Body of pancreas (tissue), 4 donors: ENCODE results near the gene MRPS27. TPM values are rescaled to one million over a fixed set of nuclear protein-coding genes. Genes with fewer than 3 reads are reported as not detected.

Experiments
- ATAC-seq: fragments of 150-250 bp; one replicate; pipeline ENCODE4 v1.9.1; 2016
- DNase-seq, 4 donors: peaks; one replicate each; pipeline ENCODE4 v3.0.0-alpha.2; 2019
- H3K27ac ChIP-seq, 4 donors: fragments of 200-600 bp; sonication (generic); 1 replicate in 3 of 4; 2 replicates in 1 of 4; pipeline versions ENCODE4 v1.5.1 to v1.6.1; 2016 to 2019; ENCODE audit warnings: mild to moderate bottlenecking in 1 of 4, mixed read lengths in 1 of 4, moderate library complexity in 1 of 4
- H3K27me3 ChIP-seq, 2 donors: fragments of 200-600 bp; sonication (generic); one replicate each; pipeline ENCODE4 v1.6.0; 2016; ENCODE audit warnings: mild to moderate bottlenecking in 1 of 2
- H3K36me3 ChIP-seq, 2 donors: fragments of 200-600 bp; sonication (generic); replicated peaks in 1 of 2; 2 replicates each; pipeline ENCODE4 v1.5.1; 2016; ENCODE audit warnings: low read depth in 2 of 2; ENCODE audit not compliant: insufficient read depth in 1 of 2
- H3K4me1 ChIP-seq: fragments of 200-600 bp; sonication (generic); one replicate; pipeline ENCODE4 v1.6.0; 2016
- H3K4me3 ChIP-seq, 2 donors: fragments of 200-600 bp; sonication (generic); 1 replicate in 1 of 2; 2 replicates in 1 of 2; pipeline ENCODE4 v1.5.1; 2016 to 2019
- H3K9me3 ChIP-seq, 3 donors: fragments of 200-600 bp; sonication (generic); 1 replicate in 2 of 3; 2 replicates in 1 of 3; pipeline ENCODE4 v1.5.1; 2016
- CTCF ChIP-seq, 7 experiments: fragments of 450-650 bp in 4 of 7; fragments of 200-600 bp in 3 of 7; sonication (generic) in 3 of 7; IDR thresholded peaks; one replicate each; pipeline ENCODE4 v1.5.1; 2016 to 2019; ENCODE audit warnings: antibody characterized with exemption in 7 of 7
- POLR2A ChIP-seq, 3 donors: fragments of 450-650 bp; IDR thresholded peaks; one replicate each; pipeline ENCODE4 v1.6.1; 2016; ENCODE audit warnings: antibody characterized with exemption in 3 of 3, mild to moderate bottlenecking in 2 of 3
- WGBS, 2 donors: methylation state at CpG; one replicate each; pipeline ENCODE4 v1.1.5; 2017; 5-methylcytosine and 5-hydroxymethylcytosine counted together
- intact Hi-C: fragments of 100-400 bp; cut with DNase I; formaldehyde crosslinking; loops from one replicate; pipeline ENCODE4 v1.15.1; 2023
- total RNA-seq, 2 donors: library from RNA; depleted of rRNA; stranded (reverse); fragments of >200 nt; gene quantifications; one replicate each; pipeline ENCODE4 v1.1.0, GENCODE V29; 2016

The MRPS27 gene
- total RNA-seq, 2 donors from 2014 or later: 25.4 to 52.7 TPM

GRCh38 chr5:72234265-72234700 is 85.8 kb downstream of the MRPS27 start:
- Histone ChIP-seq H3K4me1 (no peaks in the 10 kb centered on the region), H3K27ac (no peak overlapping the region), H3K4me3 (no peak overlapping the region), H3K36me3 (peaks cover 0 to 8% of the 10 kb centered on the region in 2 donors), H3K27me3 (no peaks in the 10 kb centered on the region), H3K9me3 (no peaks in the 10 kb centered on the region)
- no peak for ATAC-seq
- TF ChIP-seq CTCF (IDR thresholded peaks at IDR 0.05) (no peak), POLR2A (IDR thresholded peaks at IDR 0.05) (no peak)
- intact Hi-C loops: no loop called here
- DNase-seq: no peak

DNA sequence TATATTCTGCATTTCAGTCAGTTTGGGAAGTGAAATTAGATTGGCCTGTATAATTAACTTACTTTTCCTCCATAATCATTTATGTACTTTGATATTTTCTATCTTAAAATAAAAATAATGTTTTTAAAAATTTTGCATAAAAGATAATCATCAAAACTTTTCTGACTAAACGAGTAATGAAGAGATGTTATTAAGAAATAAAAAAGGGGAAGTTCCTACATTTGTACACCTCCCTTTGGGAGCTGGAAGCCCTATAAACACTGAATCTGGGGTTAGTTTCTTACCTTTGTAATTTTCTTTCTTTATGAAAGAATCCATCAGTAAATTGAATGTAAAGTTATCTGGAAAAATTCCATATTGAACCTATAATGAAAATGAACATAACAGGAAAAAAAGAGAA is 86.2 kb downstream of the MRPS27 start:
- TF ChIP-seq CTCF (IDR thresholded peaks at IDR 0.05) (no peak), POLR2A (IDR thresholded peaks at IDR 0.05) (no peak)
- 68 to 75% methylated on average over 1 of the region's 1 CpG for WGBS, 2 donors
- no peak for ATAC-seq

DNA sequence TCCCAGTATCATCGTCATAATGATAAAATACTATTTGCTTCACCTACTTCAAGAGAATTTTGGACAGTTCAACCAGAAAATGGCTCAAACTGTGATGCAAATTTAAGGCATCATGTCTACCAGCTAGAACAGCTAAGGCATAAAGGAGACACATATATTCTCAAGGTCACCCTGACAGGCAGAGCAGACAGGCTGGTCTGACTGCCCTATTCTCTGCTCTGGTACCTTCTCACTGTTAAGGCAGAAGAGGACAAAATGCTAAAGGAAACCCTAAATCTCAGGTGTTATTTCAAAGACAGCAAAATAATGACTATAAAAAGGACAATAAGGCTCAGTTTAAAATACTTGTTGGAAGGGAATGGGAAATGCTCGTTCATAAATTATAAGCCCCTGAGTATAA is 87.2 kb downstream of the MRPS27 start:
- 80 to 85% methylated on average over 2 of the region's 2 CpGs for WGBS, 2 donors

More for the DNA sequence above, 86.2 kb downstream of the MRPS27 start:
- Histone ChIP-seq H3K9me3 (no peaks in the 10 kb centered on the region), H3K4me3 (no peak overlapping the region), H3K27me3 (no peaks in the 10 kb centered on the region), H3K36me3 (peaks cover 0 to 8% of the 10 kb centered on the region in 2 donors), H3K4me1 (no peaks in the 10 kb centered on the region), H3K27ac (no peak overlapping the region)
- no peak for DNase-seq
- intact Hi-C loops: no loop called here

DNA sequence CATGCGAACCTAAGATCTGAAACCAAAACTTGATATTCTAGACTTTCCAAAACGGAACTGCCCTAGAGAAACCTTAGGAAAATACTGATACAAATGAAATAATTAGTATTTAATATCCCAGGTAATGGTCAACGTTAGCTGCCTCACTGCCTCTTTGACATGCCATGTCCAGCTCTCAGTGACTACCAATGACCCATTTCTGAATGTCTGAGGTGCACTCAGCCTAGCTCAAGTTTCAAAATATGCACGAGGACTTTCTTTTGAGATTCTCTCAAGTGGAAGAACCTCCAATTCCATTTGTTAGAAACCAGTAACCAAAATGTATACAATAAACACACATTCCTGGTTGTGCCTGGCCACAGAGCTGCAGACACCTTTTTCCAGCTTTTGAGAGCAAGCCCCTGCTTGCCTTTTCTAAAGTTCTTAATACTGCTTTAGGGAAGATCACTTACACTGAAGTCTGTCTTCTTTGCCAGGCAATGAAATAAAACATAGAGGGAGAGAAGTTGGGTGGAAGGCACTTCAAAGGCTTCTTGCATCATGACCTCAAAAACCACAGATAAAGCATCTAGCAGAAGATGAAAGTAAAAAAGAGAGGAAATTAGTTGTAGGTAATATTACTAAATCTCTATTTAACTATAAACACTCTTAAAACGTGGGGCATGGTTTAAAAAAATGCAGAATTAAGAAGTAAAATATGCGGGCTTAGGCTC is 87.9 kb downstream of the MRPS27 start:
- no peak overlapping the region for H3K27ac ChIP-seq
- TF ChIP-seq CTCF (IDR thresholded peaks at IDR 0.05): no peak
- no peak for TF ChIP-seq POLR2A (IDR thresholded peaks at IDR 0.05)
- no peak for DNase-seq

More for the DNA sequence above, 87.2 kb downstream of the MRPS27 start:
- H3K4me1 ChIP-seq: no peaks in the 10 kb centered on the region
- intact Hi-C loops: no loop called here
- no peak overlapping the region for H3K4me3 ChIP-seq
- H3K36me3 ChIP-seq: peaks cover 0 to 8% of the 10 kb centered on the region in 2 donors
- H3K27ac ChIP-seq: no peak overlapping the region
- TF ChIP-seq POLR2A (IDR thresholded peaks at IDR 0.05) (no peak), CTCF (IDR thresholded peaks at IDR 0.05) (no peak)
- H3K9me3 ChIP-seq: no peaks in the 10 kb centered on the region
- H3K27me3 ChIP-seq: no peaks in the 10 kb centered on the region
- DNase-seq: no peak
- no peak for ATAC-seq

DNA sequence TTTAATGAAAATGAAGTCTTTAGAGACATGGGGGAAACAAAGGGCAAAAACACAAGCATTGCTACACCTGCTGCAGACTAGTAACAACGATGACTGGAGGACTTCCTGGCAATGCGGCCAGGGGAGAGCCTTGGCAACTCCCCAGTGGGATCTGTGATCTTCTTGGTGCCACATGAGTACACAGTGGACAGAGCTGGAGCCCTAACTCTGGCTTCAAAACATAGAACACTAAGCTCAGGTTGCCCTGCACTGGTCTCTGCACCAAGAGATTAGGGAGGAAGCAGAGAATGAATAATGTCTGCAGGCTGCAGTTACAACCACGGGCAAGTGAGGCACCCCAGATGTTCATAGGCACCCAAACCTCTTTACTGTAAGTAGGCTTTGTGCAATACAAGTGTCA is 91.1 kb downstream of the MRPS27 start:
- WGBS, 2 donors: 80 to 87% methylated on average over 3 of the region's 3 CpGs
- no peak overlapping the region for H3K27ac ChIP-seq
- TF ChIP-seq CTCF (IDR thresholded peaks at IDR 0.05): no peak
- no peak for TF ChIP-seq POLR2A (IDR thresholded peaks at IDR 0.05)
- no peaks in the 10 kb centered on the region for H3K27me3 ChIP-seq
- DNase-seq: no peak
- intact Hi-C loops: no loop called here
- H3K4me1 ChIP-seq: no peaks in the 10 kb centered on the region
- H3K36me3 ChIP-seq: peaks cover 0 to 8% of the 10 kb centered on the region in 2 donors
- no peaks in the 10 kb centered on the region for H3K9me3 ChIP-seq
- ATAC-seq: no peak
- H3K4me3 ChIP-seq: no peak overlapping the region

More for the DNA sequence above, 87.9 kb downstream of the MRPS27 start:
- Histone ChIP-seq H3K4me1 (no peaks in the 10 kb centered on the region), H3K9me3 (no peaks in the 10 kb centered on the region), H3K36me3 (peaks cover 0 to 8% of the 10 kb centered on the region in 2 donors), H3K4me3 (no peak overlapping the region), H3K27me3 (no peaks in the 10 kb centered on the region)
- WGBS, 2 donors: 75 to 80% methylated on average over 6 of the region's 6 CpGs
- intact Hi-C loops: no loop called here
- no peak for ATAC-seq
